Endothelial cell of umbilical vein (primary cell): ENCODE results near the gene PNPLA5. TPM values are rescaled to one million over a fixed set of nuclear protein-coding genes. Genes with fewer than 3 reads are reported as not detected.

ENCODE experiments used
- BruUV-seq: library from RNA; stranded (reverse); fragments of 400-500 nt; replicated peaks from 2 replicates; lab custom pipeline; 2021; lab: Mats Ljungman, UMichigan
- CTCF ChIA-PET: fragments of 300-600, 350-600 bp; sonication (Branson Sonifier 250); formaldehyde crosslinking; loops from one replicate; lab custom pipeline; 2021; ENCODE audit warnings: antibody characterized with exemption, inconsistent platforms; lab: Charles Lee
- POLR2A ChIA-PET: fragments of 300-600, 350-600 bp; sonication (Branson Sonifier 250); formaldehyde crosslinking; loops from one replicate; lab custom pipeline; 2021; ENCODE audit warnings: antibody characterized with exemption, inconsistent platforms; lab: Charles Lee
- DNase-seq: peaks from one replicate; pipeline ENCODE4 v3.0.0-alpha.2; 2011; ENCODE audit warnings: low read depth, low spot score
- FAIRE-seq: peaks from 2 replicates; lab custom pipeline; 2011; peaks lifted over from hg19 to GRCh38; lab: Jason Lieb, UNC
- H2AFZ ChIP-seq: 2 replicates; pipeline ENCODE4 v1.6.0; 2012; ENCODE audit warnings: low read depth, low read length, control low read depth, inconsistent platforms
- H3K27ac ChIP-seq: 2 replicates; pipeline ENCODE4 v1.5.1; 2011; ENCODE audit warnings: low read depth, mild to moderate bottlenecking, control low read depth, low read length, moderate library complexity; ENCODE audit not compliant: insufficient read depth
- H3K27me3 ChIP-seq, 2 experiments: 2 replicates each; pipeline versions ENCODE4 v1.6.0 to v1.6.1; 2011; ENCODE audit warnings: low read length in 2 of 2, mixed read lengths in 1 of 2; ENCODE audit not compliant: control insufficient read depth in 2 of 2, insufficient read depth in 2 of 2
- H3K36me3 ChIP-seq, 2 experiments: 2 replicates in 1 of 2; 3 replicates in 1 of 2; pipeline ENCODE4 v1.5.1; 2011; ENCODE audit warnings: low read length in 2 of 2, mild to moderate bottlenecking in 1 of 2, moderate library complexity in 1 of 2; ENCODE audit not compliant: control insufficient read depth in 2 of 2, insufficient read depth in 2 of 2; ENCODE audit errors: extremely low read depth in 1 of 2
- H3K4me1 ChIP-seq: 3 replicates; pipeline ENCODE4 v1.5.1; 2011; ENCODE audit warnings: mild to moderate bottlenecking, low read length; ENCODE audit not compliant: control insufficient read depth, insufficient read depth; ENCODE audit errors: extremely low read depth
- H3K4me2 ChIP-seq: 2 replicates; pipeline ENCODE4 v1.6.1; 2011; ENCODE audit warnings: low read length, control low read depth, mixed read lengths; ENCODE audit not compliant: insufficient read depth
- H3K4me3 ChIP-seq, 3 experiments: fragments of 200-600 bp in 1 of 3; sonication (generic), shearing (Covaris generic) in 1 of 3; replicated peaks in 1 of 3; 2 replicates each; pipeline ENCODE4 v1.5.1; 2011 to 2016; ENCODE audit warnings: control low read depth in 3 of 3, low read length in 3 of 3, mild to moderate bottlenecking in 2 of 3, inconsistent platforms in 1 of 3, low read depth in 1 of 3, moderate library complexity in 1 of 3; ENCODE audit not compliant: insufficient read depth in 1 of 3
- H3K79me2 ChIP-seq: 2 replicates; pipeline ENCODE4 v1.6.0; 2012; ENCODE audit warnings: low read length, inconsistent platforms; ENCODE audit not compliant: control insufficient read depth, insufficient read depth
- H3K9ac ChIP-seq: replicated peaks from 2 replicates; pipeline ENCODE3; 2011; ENCODE audit warnings: low read length, control low read depth; ENCODE audit not compliant: insufficient read depth; ENCODE audit errors: extremely low read depth
- H3K9me1 ChIP-seq: replicated peaks from 3 replicates; pipeline ENCODE4 v1.6.0; 2011; ENCODE audit warnings: mild to moderate bottlenecking, low read length; ENCODE audit not compliant: control insufficient read depth, insufficient read depth; ENCODE audit errors: extremely low read depth
- H3K9me3 ChIP-seq: replicated peaks from 2 replicates; pipeline ENCODE4 v1.5.1; 2012; ENCODE audit warnings: low read length, inconsistent platforms; ENCODE audit not compliant: control insufficient read depth, insufficient read depth
- H4K20me1 ChIP-seq: replicated peaks from 2 replicates; pipeline ENCODE3; 2011; ENCODE audit warnings: mild to moderate bottlenecking, low read length; ENCODE audit not compliant: control insufficient read depth, insufficient read depth; ENCODE audit errors: extremely low read depth
- CTCF ChIP-seq, 2 donors: IDR thresholded peaks; 1 replicate in 1 of 2; 2 replicates in 1 of 2; pipeline ENCODE4 v1.5.1; 2011; ENCODE audit warnings: low read length in 2 of 2, mild to moderate bottlenecking in 2 of 2, moderate library complexity in 2 of 2, control low read depth in 1 of 2, inconsistent platforms in 1 of 2, low read depth in 1 of 2; ENCODE audit not compliant: insufficient read depth in 1 of 2; ENCODE audit errors: extremely low read depth in 1 of 2
- EZH2 ChIP-seq: IDR thresholded peaks from 2 replicates; pipeline ENCODE4 v1.6.1; 2012; ENCODE audit warnings: borderline replicate concordance, low read depth, mild to moderate bottlenecking, moderate library complexity, low read length, inconsistent platforms; ENCODE audit not compliant: severe bottlenecking
- FOS ChIP-seq: IDR thresholded peaks from 2 replicates; pipeline ENCODE4 v1.6.1; 2011; ENCODE audit warnings: mild to moderate bottlenecking, low read length, moderate library complexity, borderline replicate concordance; ENCODE audit not compliant: insufficient read depth
- GATA2 ChIP-seq: IDR thresholded peaks from 2 replicates; pipeline ENCODE4 v1.7.0; 2011; ENCODE audit warnings: low read depth, mild to moderate bottlenecking, moderate library complexity, mixed read lengths, low read length; ENCODE audit not compliant: insufficient read length, insufficient read depth
- JUN ChIP-seq: IDR thresholded peaks from 2 replicates; pipeline ENCODE4 v1.6.1; 2011; ENCODE audit warnings: borderline replicate concordance, low read depth; ENCODE audit not compliant: insufficient read length, insufficient read depth
- MAX ChIP-seq: IDR thresholded peaks from 2 replicates; pipeline ENCODE4 v1.6.1; 2011; ENCODE audit not compliant: insufficient read depth, insufficient read length
- MYC ChIP-seq: IDR thresholded peaks from one replicate; pipeline ENCODE4 v1.6.1; 2011; ENCODE audit warnings: mild to moderate bottlenecking, low read depth, low read length
- POLR2A ChIP-seq: IDR thresholded peaks from 2 replicates; pipeline ENCODE4 v1.6.1; 2012; ENCODE audit warnings: low read depth, mild to moderate bottlenecking, control low read depth, low read length
- POLR2AphosphoS5 ChIP-seq: IDR thresholded peaks from 2 replicates; pipeline ENCODE4 v1.6.1; 2012; ENCODE audit warnings: low read depth, mild to moderate bottlenecking, control low read depth, low read length, moderate library complexity; ENCODE audit not compliant: insufficient read depth
- dilution Hi-C: fragments of 300-500 bp; cut with MboI; formaldehyde crosslinking; loops from one replicate; pipeline ENCODE4 v1.15.0; 2019; ENCODE audit warnings: low sequenced_read_pairs; ENCODE audit not compliant: extremely low pct_ligation_motif_present
- intact Hi-C: fragments of 100-400 bp; cut with micrococcal nuclease; formaldehyde crosslinking; loops from one replicate; pipeline ENCODE4 v1.10.0; 2022
- polyA plus RNA-seq, 4 experiments: library from polyadenylated mRNA; depleted of rRNA in 3 of 4; stranded (reverse) in 3 of 4; unstranded in 1 of 4; fragments of >200 nt; gene quantifications; 2 replicates each; pipeline versions ENCODE4 v1.2.1 to v1.2.3, GENCODE V29; 2011 to 2012; ENCODE audit warnings: missing spikeins in 1 of 4
- total RNA-seq: library from RNA; stranded (reverse); gene quantifications from 2 replicates; pipeline ENCODE4 v1.2.3, GENCODE V29; 2021

Gene PNPLA5
- total and polyA plus RNA-seq, 2 donors (not counting 3 experiments of a cell fraction or from before 2014, with no cell fraction given) = not detected

GRCh38 chr22:43854121-43854785 lies 37.6 kb downstream of the PNPLA5 start:
- Histone ChIP-seq H3K36me3 (no peaks in the 10 kb centered on the region), H3K27ac (no peak overlapping the region), H4K20me1 (no peaks in the 10 kb centered on the region), H3K9ac (no peak overlapping the region), H3K9me1 (no peaks in the 10 kb centered on the region), H3K27me3 (no peaks in the 10 kb centered on the region), H3K4me1 (peaks cover 5% of the 10 kb centered on the region), H2AFZ (no peak overlapping the region), H3K4me3 (no peak overlapping the region), H3K4me2 (no peak overlapping the region), H3K79me2 (no peaks in the 10 kb centered on the region), H3K9me3 (no peaks in the 10 kb centered on the region)
- TF ChIP-seq GATA2 (no peak), POLR2AphosphoS5 (no peak), POLR2A (no peak), CTCF (IDR thresholded peaks at IDR 0.05; ENCODE audit: extremely low read depth in 1 of 2, insufficient read depth in 1 of 2, low read depth in 1 of 2, low read length in 2 of 2) (no peak), JUN (no peak), FOS (no peak), MAX (no peak), EZH2 (no peak), MYC (no peak)
- POLR2A ChIA-PET = no interaction called here
- no TSS peak for BruUV-seq
- DNase-seq (no peak), FAIRE-seq (no peak)
- CTCF ChIA-PET = interaction anchor here (0.6 kb wide), 1 partner anchor 800 kb away, joined by 3 read pairs; no protein-coding TSS in a partner anchor
- dilution Hi-C loops (no loop called here), intact Hi-C loops (no loop called here)
